HG03460 (cell line): Measurements from ENCODE around the gene SLC12A6.
"Not testable (repeated sequence)": the region's sequence is repeated elsewhere in the genome, so short reads cannot be mapped to it uniquely, and the experiment has no call there.

Experiments used
- ATAC-seq: cut with Tn5 transposase; IDR thresholded peaks from one replicate; pipeline ENCODE4 v1.9.1; 2021; ENCODE audit not compliant: unreplicated experiment

SLC12A6 gene

DNA sequence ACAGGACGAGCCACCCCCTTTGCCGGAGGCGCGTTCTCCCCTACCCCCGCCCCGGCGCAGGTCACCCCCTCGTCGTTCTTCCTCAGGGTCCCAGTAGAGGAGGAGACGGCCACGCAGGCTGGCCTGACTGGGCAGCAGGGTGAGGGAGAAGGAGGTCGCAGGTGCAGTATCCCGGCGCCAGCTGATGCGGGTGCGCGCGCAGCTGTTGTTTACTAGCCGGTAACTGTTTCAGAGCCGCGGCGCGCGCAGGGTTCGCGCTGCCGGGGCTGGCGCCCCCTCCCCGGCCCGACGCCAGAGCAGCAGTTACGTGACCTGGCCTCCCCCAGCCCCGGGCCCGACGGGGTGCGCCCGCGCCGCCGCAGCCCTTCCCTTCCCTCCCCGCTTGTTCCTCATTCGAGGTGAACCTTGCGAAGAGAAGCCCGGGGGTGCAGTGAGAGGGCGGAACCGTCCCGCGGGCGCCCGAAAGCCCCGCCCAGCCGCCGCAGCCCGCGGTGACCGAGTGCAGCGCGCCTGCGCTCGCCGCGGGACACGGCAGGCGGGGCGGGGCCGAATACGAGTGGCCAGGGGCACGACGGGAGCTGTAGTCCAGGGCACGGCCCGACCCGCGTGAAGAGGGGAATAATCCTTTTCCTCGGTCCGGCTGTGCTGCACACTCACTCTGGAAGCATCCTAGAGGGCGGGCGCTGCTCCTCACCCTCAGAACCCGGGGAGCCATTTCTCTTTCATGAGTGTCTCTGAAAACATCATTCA is at the start of gene SLC12A6:
SLC12A6 (minus strand) TSS at position 225 of the 750 bp plus-strand sequence. CDS start 1,101 bp downstream, outside the sequence.
- ATAC-seq, result peak; percentile 64

DNA sequence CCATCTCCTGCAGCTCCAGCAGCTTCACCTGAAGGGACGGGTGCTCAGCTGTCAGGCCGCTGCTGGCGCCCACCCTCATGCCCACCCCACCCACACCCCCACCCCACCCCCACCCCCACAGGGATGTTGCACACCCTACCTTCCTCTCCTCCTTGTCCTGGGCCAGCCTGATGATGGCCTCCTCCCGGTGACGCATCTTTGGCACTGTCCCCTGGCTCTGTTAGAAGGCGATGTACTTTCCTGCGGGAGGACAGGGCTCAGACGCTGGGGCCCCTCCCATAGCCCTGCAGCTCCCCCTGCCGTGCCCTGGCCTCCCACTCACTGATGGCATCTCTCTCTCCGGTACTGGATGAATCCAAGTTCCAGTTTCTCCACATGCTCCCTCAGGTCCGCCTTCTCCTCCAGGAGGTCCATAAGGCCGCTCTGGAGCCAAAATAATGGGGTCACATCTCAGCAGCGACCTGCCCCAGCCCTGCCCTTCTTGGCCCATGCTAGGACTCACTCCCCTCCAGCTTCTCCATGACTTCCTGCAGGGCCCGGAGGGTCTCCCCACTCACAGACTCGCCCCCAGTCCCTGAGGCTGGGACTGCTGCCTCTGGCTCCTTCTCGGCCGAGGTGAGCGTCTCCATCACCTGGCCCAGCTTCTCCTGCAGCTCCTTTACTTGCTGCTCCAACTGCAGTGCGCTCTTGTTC is 44.4 kb upstream of the SLC12A6 start:
- not testable (repeated sequence) for ATAC-seq

DNA sequence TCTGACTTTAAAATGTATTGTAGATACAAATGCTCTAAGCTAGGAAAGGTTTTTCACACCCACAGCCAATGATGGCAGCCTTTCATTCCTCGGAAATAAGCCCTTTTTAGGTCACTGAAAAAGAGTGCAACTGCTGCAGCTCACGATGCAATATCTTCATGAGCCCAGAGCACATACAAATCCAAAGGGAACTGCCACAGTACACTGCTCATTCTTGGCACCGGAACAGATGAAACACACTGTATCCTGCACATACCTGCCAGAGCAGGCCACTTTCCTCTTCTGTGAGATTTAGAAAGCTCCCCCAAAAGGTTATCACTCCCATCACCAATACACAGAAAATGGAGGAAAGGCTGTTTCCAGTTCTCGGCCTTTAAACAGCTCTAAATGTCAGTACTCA is 42.9 kb upstream of the SLC12A6 start:
- ATAC-seq, result not testable (repeated sequence)

DNA sequence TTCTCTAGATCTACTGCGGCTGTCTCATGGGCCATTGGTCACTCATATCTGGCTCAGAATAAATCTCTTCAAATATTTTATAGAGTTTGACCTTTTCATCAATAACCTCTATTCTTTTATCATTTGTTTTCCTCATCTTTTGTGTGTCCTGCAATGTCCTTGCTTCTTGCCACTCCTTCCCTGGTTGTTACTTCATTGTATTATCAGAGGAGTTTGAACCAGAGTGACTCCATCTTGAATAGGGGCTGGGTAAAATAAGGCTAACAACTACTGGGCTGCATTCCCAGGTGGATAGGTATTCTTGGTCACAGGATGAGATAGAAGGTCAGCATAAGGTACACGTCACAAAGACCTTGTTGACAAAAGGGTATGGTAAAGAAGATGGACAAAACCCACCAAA is 39.3 kb upstream of the SLC12A6 start:
- ATAC-seq, result no peak

DNA sequence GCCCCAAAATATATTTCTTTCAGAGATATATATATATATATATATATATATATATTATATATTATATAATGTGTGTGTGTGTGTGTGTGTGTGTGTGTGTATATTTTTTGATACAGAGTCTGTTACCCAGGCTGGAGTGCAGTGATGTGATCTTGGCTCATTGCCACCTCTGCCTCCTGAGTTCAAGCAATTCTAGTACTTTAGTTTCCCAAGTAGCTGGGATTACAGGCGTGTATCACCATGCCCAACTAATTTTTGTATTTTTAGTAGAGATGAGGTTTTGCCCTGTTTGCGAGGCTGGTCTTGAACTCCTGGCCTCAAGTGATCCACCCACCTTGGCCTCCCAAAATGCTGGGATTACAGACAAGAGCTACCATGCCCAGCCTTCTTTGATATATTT is 38.0 kb upstream of the SLC12A6 start:
- not testable (repeated sequence) for ATAC-seq

DNA sequence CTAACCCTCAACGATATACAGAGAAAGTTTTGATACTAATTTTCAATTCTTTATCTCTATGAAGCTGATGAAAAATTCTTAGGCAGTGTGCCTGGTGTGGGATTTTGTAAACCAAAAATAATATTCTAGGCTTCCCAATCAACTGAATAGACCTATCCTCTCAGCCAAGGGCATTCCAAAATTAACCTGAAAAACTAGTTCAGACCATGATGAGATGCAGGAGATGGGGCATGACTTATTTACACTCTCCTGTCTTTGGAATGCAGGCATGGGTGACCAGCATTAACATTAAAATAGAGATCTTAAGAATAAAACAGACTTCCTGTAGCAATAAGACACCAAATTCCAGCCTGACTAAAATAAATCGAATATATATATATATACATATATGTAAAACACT is 37.2 kb upstream of the SLC12A6 start:
- no peak for ATAC-seq

DNA sequence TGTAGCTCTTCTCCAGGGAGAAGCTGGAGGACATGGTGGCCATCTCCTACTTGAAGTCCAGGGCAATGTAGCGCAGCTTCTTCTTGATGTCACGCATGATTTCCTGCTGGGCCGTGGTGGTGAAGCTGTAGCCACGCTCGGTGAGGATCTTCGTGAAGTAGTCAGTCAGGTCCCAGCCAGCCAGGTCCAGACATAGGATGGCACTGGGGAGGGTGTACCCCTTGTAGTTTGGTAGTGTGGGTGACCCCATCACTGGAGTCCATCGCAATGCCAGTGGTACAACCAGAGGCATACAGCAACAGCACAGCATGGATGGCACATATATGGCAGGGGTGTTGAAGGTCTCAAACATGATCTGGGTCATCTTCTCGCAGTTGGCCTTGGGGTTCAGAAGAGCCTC is 36.4 kb upstream of the SLC12A6 start:
- no peak for ATAC-seq

DNA sequence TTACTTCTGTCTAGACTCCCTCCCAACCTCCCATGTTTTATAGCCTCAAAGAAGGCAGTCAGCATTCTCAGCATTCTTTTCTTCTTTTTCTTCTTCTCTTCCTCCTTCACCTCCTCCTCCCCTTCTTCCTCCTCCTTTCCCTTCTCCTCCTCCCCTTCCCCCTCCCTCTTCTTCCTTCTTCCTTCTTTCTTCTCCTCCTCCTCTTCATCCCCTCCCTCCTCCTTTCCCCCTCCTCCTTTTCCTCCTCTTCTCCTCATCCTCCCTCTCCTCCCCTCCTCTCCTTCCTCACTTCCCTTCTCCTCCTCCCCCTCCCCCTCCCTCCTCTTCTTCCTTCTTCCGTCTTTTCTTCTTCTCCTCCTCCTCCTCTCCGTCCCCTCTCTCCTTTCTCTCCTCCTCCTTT is 33.1 kb upstream of the SLC12A6 start:
- ATAC-seq, result no peak

DNA sequence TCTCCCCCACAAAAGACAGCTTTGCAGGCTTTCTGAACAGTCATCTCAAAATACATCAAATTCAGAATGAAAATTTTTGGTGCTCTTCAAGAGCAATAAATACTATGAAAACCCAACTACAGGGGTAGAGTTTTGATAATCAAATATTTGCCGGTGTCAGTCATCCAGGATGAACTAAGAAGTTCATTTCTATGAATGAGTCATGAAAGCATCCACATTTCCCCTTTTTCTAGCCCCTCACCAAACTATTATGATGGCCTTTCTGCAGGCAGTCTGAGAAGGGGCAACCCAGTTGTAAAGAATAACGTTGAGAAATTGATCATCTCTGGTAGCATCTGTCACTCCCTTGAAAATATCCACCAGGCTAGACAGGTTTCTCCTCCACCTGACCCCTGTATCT is 32.5 kb upstream of the SLC12A6 start:
- ATAC-seq, result no peak

DNA sequence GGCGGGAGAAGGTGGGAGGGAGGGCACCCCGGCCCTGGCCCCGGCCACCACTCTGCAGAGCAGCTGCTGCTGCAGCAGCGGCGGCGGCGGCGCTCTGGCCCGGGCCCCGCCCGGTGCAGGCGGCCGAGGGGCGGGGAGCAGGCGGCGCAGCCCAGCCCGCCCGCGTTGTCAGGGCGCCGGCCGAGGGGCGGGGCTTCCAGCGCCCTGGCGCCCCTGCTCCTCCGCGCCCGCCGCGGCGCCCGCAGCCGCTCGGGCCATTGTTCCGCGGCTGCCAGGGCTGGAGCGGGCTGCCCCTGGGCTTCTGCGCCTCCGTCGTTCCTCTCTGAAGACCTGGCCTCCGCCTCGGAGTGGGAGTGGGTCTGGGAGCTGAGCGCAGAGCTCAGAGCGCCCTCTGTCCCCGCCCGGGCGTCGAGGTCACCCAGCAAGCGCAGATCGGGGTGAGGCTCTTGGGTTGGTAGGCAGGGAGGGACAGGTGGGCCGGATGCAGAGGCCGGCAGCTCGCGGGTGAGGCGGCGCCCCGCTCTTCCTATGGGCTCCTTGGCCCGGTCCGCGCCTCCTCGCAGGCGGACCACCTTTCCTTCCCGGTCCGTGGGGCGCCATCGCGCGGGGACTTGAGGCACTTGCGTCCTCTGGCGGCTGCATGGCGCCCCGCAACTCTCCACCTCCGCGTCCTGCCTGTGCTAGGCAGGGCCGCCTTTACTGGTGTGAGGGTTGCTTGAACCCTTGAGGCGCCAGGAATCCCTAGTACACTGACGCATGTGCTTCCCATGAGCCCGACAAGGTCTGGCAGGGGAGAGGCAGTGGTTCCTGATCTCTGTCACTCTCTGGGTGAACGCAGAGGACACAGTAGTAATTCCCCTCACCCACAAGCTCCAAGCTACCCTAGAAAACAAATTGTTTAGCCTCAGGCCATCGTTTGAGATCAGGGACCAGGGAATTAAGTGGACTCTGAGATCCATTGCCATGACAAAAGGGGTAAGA is 29.8 kb upstream of the SLC12A6 start, which contains the start of gene LPCAT4:
LPCAT4 (minus strand) TSS at position 96 of the 981 bp plus-strand sequence. CDS start 96 bp downstream, outside the sequence.
- ATAC-seq, result peak; percentile 78

DNA sequence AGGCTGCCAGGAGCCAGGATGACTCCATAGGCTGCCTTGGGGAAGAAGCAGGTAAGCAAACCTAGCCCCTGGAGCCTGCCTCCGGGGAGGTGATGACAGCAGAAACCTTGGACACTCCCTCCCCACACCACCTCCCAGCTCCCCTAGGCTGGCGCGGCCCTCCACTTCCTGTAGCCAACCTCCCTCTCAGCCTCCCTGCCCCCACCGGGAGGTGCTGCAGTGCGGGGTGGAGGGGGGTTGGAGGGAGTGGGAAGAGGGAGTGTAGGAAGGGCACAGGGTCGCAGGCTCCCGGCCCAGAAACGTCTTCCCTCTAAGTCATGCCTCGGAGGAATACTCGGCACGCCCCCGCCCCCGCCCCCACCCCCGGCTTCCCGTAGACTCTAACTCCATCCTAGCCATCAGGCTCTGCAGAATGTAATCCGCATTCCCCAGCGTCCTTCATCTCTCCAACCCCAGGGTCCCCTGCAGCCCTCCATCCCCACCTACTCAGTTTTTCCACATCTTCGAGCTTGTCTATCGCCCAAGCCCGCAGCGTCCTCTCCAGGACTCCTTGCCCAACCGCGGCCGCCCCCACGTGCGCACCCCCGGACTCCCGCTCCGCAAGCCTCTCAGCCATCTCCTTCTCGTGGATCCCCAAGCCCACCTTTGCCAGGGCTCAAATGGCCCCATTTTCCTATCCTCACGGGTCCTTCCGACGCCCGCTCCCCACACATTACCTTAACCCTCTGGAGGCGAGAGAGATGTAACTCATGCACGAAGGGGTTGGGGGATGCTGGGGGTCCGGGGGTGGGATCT is 28.9 kb upstream of the SLC12A6 start:
- peak; percentile 1 for ATAC-seq

DNA sequence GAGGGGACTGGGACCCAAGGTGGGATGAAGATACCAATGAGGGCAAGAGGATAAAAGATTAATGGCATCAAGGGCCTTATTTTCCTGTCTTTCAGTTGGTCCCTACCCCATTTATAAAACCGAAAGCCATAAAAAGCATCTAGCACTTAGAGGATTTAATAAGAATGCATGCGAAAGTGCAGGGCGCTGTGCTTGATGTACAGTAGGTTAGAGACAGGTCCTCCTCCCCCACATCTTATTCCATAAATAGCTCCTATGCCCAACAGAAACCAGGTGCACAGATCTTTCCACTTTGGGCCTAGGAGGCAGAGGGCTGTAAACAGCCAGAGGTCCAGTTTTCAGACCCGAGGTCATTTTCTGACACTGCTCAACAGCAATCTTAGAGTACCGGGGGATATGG is 28.3 kb upstream of the SLC12A6 start:
- no peak for ATAC-seq

DNA sequence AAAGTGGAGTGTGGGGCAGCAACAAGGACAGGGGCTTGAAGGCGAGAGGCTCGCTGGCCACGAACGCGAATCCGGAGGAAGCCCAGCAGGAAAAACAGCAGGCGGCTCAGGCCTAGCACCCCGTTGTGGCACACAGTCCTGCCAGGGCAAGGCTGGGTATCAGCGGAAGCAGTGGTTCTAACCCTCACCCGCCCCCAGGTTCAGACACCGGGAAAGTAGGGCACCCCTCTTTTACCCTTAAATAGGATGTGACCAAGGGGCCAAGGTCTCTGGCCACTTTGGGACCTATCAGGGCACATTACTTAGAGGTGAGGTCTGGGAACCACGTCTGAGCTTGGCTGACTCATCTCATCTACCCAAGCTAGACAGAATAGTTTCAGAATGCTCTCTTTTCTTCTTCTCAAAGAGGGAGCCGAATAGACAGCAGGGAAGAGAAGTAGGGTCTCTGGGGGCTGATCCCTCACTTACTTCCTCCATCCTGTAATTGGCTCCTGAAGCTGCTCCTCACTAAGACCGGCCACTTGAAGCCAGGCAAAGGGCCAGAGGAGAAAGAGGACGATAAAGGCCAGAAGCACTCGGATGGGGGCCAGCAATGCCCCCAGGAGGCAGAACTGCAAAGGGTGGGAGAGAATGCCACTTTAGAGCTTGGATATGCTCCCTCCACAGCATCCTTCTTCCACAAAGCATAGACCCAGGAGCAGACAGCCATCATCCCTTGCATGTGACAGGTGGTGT is 27.7 kb upstream of the SLC12A6 start:
- ATAC-seq, result no peak

DNA sequence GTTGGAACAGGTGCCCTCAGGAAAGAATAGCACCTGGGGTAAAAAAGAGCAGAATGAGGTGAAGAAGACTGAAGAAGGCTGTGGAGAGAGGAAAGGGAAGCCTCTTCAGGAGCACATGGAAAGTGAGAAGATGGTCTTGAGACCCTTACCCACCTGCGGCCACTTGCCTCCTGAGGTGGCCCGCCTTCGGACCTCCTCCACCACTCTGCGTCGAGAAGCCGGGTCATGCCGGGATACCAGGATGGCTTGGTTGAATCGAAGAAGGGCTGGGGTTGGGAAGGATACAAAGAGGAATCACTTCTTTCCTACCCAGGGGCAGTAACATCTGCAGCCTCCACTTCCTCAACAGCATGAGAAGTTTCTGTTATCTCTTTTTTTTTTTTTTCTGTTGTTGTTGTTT is 26.5 kb upstream of the SLC12A6 start:
- no peak for ATAC-seq

DNA sequence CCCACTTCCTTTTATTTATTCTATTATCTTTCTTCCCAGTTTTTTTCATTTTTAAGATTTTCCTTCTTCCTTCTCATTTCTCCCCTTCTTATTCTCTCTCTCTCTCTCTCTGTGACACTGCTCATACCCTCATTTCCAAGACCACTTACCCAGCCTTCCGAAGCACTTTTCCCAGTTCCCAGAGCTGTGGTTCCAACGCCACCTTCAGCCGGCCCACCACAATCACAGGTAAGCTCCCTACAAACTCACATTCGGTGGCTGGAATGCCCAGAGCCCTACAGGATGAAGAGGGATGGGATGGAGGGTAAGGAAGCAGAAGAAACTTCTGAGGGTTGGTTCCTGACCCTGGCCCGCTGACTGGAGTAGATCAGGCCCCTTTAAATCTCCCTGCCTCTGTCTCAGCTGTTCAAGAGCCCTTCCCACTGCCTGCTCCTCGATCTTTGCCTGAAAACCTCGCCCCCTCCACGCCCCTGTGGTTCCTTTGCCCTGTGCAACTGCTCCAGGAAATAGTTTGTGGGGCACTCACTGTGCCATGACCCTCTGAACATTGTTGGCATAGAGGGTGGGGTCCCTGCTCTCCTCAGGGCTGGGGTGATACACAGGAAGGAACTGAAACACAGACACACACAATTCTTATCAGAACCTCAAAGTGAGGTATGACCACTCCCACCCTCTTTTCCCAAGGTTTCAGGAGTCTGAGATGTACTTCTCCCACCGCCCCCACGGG is 24.6 kb upstream of the SLC12A6 start:
- no peak for ATAC-seq

DNA sequence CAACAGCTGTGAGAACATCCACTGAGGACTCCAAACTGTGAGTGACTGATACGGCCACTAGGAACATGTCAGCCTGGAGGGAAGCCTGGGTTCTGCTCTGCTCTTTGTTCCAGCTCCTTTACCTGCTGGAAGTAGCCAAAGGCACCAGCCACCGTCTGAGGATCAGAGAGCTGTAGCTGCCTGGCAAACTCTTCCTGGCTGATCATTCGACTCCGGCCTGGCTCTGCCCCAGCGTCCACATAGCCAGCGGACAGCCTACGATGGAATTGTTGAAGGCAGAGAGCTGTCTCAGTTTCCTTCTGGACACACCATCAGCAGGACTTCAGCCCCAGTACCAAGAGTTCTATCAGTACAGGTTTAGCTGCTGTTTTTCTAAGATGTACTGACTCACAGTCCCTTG is 23.7 kb upstream of the SLC12A6 start:
- ATAC-seq, result no peak

DNA sequence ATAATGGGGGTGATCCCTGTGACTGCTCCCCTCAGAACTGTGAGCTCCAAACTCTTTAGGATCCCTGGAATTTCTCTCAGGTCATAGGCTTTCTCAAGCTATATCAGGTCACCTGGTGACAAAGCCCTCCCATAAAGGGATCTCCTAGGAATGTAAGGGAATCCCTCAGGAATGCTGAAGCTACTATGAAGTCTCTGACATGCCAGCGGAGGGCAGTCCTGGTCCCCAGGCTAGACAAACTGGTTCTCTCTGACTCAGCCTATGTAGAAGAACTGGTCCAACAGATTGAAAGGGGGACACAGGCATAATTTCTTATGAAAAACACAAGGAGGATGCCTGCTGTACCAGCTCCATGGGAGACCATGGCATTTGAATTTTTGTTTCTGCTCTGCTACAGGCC is 22.7 kb upstream of the SLC12A6 start:
- no peak for ATAC-seq

DNA sequence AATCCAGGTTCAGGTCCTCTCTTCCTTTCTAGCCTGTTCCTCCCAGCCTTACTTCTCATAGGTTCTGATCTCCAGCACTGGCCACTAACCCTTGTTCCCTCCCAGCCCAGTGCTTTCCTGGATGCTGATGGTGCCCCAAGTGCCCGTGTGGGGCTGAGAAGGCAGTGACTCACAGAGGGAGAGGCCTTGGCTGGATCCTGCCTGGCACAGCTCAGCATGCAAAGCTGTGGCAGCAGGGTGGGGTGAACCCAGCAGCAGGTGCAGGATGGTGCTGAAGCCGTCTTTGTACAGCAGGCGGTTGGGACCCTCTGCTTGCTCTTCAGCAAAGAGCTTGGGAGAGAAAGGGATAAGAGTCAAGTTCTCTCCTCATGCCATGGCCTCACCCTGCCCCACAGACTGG is 21.8 kb upstream of the SLC12A6 start:
- no peak for ATAC-seq

DNA sequence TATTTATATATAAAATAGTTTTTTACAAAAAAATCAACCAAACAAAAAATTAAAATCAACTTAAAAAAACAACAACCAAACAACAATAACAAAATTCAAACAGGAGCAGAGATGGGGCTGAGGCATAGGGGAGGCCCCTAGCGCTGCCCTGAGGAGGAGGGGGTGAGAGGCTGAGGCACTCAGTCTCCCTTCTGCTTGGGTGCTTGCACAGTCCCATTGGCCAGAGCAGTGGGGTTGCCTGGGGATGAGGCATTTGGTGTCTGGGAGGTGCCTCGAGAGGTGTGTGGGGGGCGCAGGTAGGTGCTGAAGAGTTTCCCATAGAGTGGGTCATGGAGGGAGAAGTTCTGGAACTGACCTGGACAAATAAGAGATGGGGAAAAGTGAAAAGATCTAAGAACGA is 21.4 kb upstream of the SLC12A6 start:
- no peak for ATAC-seq
